HG02852 (cell line): ENCODE data around the gene TTC33.
A peak's percentile ranks its signal among the peaks of the same experiment; 100 is the strongest.

Source experiments
- ATAC-seq: cut with Tn5 transposase; IDR thresholded peaks from one replicate; pipeline ENCODE4 v1.9.1; 2021; ENCODE audit warnings: mild to moderate bottlenecking, moderate library complexity; ENCODE audit not compliant: unreplicated experiment

TTC33 gene

GRCh38 chr5:40681363-40682153, 74.2 kb downstream of the TTC33 start:
- no peak for ATAC-seq

- no peak for ATAC-seq
Measured at GRCh38 chr5:40680741-40681362, 74.9 kb downstream of the TTC33 start.

GRCh38 chr5:40679913-40680681, 75.7 kb downstream of the TTC33 start, which contains the start of gene PTGER4:
PTGER4 (plus strand) TSS chr5:40679915; CDS start chr5:40680994, 1,079 bp downstream.
- peak; percentile 30 for ATAC-seq

- peak; percentile 79 for ATAC-seq
Measured at GRCh38 chr5:40679148-40679912, 76.4 kb downstream of the TTC33 start.

GRCh38 chr5:40678460-40679147, 77.2 kb downstream of the TTC33 start:
- ATAC-seq = no peak

GRCh38 chr5:40678026-40678425, 77.7 kb downstream of the TTC33 start:
- no peak for ATAC-seq

GRCh38 chr5:40677456-40677855, 78.3 kb downstream of the TTC33 start:
- ATAC-seq = no peak

- ATAC-seq = no peak
Measured at GRCh38 chr5:40676613-40677343, 79.0 kb downstream of the TTC33 start.

- ATAC-seq = no peak
Measured at GRCh38 chr5:40675396-40676133, 80.2 kb downstream of the TTC33 start.

GRCh38 chr5:40674661-40675235, 81.0 kb downstream of the TTC33 start:
- ATAC-seq = no peak

- no peak for ATAC-seq
Measured at GRCh38 chr5:40672425-40672824, 83.3 kb downstream of the TTC33 start.

- no peak for ATAC-seq
Measured at GRCh38 chr5:40669606-40670390, 86.0 kb downstream of the TTC33 start.

- no peak for ATAC-seq
Measured at GRCh38 chr5:40667161-40667663, 88.5 kb downstream of the TTC33 start.

- no peak for ATAC-seq
Measured at GRCh38 chr5:40666657-40667056, 89.1 kb downstream of the TTC33 start.

- no peak for ATAC-seq
Measured at GRCh38 chr5:40665635-40666298, 90.0 kb downstream of the TTC33 start.

- ATAC-seq = no peak
Measured at GRCh38 chr5:40660751-40661150, 95.0 kb downstream of the TTC33 start.

GRCh38 chr5:40656766-40657165, 99.0 kb downstream of the TTC33 start:
- ATAC-seq = no peak
